Measurements from ENCODE around the gene CACNA2D1.
"Not testable (repeated sequence)": the region's sequence is repeated elsewhere in the genome, so short reads cannot be mapped to it uniquely, and the experiment has no call there.

The CACNA2D1 gene

DNA sequence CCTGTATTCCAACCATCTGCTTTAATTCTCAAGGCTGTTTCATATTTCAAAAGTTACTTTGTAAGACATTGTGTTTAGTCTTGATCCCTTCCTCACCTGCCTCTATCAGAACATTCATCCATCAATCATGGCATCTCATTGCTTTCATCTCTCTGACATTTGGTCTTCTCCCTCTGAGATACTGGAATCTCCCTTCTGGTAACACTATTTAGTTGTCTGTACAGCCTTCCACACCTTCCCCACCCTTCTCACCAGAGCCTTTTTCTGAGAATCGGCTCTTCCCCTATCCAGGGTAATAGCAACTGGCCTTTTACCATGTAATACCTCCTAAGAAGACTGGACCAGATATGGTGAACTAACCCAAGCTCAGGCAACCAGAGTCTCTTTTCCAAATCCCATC lies 10.1 kb downstream of the CACNA2D1 start:
- no peak for DNase-seq

DNA sequence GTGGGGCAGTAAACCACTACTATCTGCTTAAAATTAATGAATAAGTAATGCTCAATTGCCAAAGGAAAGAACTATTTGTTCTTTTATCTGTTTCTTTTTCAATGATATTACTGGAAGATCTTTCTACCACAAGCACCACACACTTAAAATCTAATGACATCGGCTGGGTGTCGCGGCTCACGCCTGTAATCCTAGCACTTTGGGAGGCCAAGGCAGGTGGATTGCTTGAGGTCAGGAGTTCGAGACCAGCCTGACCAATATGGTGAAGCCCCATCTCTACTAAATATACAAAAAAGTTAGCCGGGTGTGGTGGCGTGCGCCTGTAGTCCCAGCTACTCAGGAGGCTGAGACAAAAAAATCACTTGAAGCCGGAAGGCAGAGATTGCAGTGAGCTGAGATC lies 10.8 kb downstream of the CACNA2D1 start:
- not testable (repeated sequence) for DNase-seq

DNA sequence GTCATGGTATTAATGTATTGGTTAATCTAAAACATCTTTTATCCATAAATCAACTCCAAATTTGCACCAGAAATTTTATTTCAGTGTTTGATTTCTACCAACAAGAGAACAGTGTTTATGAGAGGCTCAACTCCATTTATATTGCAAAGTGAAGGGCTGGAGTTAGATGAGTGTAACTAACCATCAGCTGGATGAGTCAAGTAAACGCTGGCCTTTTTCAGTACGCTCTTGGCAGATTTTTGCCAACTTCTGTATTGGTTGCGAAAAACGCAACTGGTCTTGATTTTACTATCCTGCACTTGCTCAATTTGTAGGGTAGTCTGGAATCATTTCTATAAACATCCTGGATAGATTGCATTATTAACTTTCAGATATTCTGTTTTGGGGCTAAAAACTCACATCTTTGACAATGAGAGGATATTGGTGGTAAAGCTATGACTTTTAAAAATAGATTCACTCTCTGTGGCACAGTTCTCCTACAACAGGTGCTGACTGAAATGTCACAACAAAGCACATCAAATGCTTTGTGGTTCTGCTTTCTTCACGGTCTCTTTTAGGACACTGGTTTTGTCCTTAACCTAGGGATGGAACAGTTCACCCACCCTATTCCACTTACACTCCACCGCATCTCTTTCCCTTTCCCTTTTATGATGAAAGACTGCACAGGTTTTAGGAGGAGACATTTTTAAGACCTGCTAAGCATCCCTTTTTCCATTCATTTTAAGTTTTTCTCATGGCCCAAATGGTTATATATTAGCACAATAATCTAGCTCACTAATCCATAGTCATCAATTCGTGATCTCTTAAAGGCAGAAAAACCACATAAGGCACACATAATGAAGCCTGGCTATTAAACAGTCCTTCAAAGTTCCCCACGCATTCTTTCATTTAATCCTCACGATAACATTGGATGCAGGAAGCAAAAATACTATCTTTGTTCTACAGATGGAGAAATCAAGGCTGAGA lies 12.8 kb downstream of the CACNA2D1 start:
- DNase-seq, result no peak

DNA sequence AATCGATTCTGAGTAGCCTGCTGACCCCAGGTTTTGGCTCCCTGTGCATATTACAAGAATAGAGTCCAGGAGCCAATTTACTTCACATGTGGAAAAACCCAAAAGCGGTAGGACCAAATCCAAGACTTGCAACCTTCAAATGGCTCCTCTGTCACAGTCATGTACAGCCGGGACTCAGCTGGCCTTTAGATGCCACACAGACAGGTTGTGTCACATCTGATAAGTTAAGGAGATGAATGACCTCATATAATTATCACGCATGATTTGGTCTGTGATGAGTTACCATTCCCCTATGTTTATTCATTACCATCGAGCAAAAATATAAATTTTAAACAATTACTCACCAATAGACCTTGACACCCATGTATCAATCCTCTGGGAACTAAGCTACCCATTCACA lies 14.2 kb downstream of the CACNA2D1 start:
- DNase-seq, result no peak

DNA sequence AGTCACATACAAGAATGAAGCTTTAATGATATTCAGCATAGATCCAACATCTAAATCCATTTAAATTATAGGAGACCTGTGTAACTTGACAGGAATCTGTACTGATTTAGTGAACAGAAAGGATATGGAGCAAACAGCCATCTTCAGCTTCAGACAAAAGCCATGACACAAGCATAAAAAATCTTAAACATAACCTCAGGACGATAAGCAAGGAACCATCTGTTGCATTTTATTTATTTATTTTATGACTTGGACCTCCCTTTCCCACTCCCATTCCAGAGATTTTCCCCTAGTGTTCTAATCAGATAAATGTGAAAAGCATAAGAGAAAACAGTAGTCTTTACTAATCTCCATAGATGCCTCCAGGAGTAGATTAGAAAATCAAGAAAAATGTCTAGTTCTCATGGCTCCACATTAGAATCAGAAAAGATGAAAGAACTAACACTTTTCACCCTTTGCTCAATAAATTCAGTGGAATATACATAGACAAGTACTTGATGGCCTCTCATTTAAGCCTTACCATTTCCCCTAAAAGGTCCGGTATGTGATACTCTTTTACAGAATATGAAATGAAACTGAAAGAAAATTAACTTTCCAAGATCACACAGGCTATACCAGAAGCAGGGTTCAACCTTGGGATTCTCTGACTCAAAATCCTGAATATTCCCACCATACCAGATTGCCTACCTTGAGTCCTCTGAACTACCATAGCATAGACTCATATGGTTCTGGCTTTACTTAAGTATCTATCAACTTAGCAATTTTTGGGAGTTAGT lies 15.2 kb downstream of the CACNA2D1 start:
- DNase-seq, result no peak

DNA sequence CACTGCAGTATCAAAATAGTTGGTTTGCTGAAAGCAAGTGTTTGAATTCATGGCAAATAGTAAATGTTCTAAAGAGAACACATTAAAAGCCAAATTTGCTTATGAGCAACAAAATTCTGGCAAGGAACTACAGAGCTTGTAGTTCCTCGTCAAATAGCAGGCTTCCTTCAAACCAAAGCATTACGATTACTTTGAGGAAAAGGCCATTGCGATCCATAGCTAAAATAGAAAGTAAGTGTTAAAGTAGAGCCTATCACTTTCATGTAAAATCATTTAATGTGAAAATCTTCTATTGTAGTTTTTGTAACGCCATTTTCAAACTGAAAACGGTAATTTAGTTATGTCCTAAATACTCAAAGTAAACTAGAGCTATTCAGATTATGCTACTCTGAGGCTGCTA lies 20.1 kb downstream of the CACNA2D1 start:
- no peak for DNase-seq

DNA sequence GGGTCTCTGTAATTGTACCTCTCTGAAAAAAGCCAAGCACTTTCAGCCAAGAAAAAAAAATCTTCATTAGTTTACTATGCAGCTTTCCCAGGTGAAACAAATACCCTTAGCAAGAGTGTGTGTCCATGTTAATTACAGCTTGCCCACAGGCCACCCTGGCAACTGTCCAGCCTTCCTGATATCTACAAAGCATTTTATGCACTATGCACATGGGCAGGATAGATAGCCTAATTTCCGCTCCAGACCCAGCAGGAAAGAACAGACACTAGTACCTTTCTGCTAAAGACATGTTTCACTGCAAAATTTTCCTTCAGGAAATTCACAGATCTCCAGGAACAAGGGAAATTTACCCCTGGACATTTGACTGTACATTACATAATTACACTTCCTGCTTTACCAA lies 24.4 kb downstream of the CACNA2D1 start:
- no peak for DNase-seq

DNA sequence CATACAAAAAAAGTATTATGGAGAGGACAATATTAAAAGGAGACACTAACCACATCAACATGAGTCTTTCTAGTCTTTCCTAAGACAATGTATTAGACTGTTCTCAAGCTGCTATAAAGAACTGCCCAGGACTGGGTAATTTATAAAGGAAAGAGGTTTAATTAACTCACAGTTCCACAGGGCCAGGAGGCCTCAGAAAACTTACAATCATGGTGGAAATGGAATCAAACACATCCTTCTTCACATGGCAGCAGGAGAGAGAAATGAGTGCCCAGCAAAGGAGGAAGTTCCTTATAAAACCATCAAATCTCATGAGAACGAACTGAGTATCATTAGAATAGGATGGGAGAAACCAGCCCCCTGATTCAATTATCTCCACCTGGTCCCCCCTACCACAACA lies 25.7 kb downstream of the CACNA2D1 start:
- DNase-seq, result no peak

DNA sequence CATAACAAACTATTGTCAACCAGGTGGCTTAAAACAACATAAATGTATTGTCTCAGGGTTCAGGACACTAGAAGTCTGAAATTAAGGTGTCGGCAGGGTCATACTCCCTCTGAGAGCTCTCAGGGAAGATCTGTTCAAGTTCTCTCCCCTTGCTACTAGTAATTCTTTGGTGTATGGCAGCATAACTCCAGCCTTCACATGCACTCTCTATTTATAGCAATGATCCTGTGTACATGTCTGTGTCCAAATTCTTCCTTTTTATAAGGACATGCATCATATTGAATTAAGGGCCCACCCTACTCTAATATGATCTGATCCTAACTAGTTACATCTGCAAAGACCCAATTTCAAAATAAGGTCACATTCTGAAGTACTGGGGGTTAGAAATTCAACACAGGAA lies 27.2 kb downstream of the CACNA2D1 start:
- no peak for DNase-seq

DNA sequence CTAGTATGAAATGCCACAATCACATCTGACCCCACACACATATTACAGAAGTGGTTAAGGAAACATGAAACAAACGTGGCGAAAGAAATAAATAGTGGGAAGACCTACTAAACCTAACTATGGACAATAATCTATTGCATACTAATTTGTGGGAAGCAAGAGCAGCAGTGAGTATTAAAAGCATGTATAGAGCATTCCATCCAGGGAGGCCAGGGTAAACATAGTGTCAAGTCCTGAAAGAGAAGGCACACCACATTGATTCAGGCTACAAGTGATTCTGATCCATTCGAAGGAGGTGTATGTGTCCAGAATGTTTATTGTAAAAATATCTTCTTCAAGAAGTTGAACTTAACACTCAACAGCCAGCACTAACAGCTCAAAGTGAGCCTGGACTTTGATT lies 29.2 kb downstream of the CACNA2D1 start:
- DNase-seq, result no peak

DNA sequence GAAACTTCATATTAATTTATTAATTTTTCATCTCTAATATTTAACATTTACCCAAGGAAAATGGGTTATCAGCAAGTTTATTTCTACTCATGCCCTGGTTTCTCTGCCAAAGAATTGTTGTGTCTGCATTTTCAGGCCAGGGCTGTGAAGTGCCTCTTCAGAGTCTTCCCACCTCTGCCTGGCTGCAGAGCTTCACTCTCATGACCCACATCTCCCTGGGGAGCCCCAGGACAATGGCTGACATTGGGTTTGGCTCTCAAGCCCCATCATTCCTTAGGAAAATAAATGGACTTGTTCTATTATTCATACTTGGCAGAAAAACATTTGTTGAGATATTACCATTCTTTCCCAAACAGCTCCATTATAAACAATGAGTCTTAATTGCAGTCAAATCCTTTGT lies 30.3 kb downstream of the CACNA2D1 start:
- DNase-seq, result no peak

DNA sequence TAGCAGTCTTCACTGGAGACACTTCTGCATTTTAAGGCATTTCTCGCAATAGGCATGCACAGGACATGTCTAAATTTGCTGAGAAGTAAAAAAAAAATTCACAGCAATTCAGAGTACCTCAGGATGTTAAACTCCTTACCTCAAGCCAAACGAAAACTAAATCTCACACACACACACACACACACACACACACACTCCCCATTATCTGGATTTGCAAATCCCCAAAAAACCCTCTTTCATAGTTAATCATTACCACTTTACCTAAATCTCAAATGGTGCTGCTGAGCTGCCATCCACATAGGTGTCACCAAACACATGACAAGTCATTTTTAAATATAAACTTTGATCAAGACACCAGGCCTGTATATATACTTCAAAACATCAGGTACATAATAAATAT lies 31.8 kb downstream of the CACNA2D1 start:
- DNase-seq, result no peak

DNA sequence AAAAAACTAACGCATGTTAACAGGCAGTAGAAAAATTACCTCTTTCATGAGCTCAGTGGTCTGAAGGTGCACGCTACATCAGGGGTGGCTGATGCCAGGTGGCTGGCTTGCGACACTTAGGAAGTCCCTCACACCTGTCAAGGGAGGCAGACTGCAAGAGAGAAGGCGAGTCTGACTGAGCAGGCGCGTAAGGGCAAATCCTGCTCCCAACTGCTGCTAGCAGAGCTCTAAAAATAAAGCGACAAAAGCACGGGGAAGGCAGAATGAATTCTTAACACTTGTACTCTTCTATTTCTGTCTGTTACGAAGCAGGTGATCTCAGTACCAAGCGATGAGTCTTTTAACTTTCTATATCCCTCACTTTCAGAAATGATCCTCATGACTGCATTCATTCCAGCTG lies 33.1 kb downstream of the CACNA2D1 start:
- no peak for DNase-seq

DNA sequence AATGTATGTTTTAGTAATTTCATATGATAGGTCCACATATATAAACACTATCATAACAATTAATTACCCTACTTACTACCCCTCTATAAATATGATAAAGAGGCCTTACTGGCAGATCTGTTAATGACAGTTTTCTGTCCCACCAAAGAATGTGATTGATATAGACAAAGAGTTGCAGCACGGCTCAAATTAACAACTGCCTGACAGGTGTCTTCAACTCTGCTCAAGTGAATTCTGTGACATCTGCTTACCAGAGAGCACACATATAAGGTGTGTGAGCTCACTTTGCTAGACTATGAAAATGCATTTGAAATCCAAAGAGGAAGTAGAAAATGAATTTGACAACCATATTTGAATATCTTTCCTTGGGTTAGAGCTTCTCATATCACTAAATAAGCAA lies 36.6 kb downstream of the CACNA2D1 start:
- no peak for DNase-seq

DNA sequence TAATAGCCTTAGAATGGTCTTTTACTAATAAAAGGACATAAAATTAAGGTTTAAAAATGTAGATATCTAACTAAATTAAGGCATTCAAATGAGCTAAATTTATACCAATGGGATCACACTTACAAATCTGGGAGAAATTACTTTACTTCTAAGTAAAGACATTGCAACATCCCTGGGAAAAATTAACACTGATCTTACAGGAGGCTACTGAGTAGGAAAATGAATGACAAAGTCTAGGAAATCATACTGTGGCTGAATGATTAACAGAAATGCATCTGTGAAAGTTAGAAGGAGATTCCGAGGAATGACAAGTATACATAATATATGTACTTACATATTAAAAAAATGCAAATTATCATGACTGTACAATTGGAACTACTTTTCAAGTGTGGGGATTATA lies 38.3 kb downstream of the CACNA2D1 start:
- DNase-seq, result no peak

DNA sequence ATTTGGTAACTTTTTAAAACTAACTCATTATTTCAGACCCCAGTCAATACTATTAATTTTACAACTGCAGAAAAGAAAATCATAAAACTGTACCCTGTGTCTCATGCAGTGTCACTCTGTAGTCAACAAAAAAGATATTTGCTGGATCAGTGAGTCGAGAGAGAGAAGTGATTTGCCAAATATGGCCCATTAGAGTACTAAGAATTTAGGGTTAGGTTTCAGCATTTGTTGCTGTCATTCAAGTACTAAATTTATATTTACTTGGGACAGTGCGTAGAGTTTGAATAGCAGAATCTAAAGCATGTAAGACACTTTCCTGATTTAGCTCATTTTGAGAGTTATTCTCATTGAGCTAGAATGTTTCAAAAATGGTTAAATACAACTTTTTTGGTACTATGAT lies 38.9 kb downstream of the CACNA2D1 start:
- no peak for DNase-seq

DNA sequence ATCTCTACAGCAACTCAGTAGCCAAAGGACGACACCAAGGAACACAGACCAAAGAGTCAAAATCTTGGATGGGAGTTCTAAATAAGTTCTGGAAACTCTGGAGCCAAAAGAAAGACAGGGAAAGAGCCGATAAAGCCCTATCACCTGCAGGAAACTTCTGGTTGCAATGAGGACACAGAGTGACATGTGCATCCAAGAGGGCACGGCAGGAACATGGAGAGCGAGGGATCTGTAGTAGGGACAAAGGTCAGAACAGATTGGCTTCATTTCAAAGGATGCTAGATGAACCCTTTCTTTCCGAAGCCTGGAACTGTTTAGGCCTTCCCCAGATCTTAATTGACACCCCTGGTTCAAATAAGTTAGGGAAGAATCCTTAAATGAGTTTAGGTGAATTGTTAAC lies 39.5 kb downstream of the CACNA2D1 start:
- no peak for DNase-seq

DNA sequence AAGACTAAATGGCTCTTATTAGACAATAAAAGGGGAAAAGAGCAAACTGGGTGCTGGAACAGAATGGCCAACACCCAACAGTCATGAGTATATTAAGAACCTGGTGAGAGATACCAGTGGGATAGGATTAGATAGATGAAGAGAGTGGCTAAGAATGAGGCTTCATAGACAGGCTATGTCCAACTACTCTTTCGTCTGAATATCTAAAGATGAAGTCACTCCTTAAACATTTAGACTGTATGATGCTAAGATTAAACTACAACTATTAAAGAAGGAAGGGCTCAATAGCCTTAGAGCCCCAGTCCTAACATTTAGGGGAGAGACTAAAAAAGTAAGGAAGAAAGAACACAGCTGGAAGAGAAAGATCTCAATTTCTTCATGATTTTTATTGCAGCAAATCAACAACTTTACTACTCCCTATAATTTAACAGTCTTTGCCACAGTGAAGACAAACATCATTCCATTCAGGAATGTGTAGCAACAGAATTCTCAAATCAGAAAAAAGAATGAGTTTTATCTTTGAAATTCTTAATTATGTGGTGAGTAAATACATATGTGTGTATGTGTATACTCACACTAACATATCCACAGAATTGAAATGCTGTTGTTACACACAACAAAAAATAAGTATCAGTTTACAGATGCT lies 45.6 kb downstream of the CACNA2D1 start:
- DNase-seq, result no peak

DNA sequence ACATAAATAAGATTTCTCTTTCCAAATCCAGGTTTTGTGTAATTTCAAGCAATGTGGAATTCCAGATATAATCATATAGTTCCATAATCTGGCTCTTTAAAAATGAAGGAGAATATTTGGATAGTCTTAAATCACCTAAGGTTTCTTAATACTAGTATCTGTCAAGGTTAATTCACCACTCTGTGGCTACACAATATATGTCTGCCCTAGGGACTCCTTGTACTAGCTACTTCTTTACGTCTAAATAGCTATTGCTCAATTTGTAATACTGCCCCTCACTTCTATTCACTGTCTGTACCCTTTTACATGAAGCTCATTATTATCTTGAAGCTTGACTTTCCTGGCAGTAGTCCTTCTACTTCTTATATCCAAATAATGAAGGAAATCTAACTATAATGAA lies 47.2 kb downstream of the CACNA2D1 start:
- DNase-seq, result no peak

DNA sequence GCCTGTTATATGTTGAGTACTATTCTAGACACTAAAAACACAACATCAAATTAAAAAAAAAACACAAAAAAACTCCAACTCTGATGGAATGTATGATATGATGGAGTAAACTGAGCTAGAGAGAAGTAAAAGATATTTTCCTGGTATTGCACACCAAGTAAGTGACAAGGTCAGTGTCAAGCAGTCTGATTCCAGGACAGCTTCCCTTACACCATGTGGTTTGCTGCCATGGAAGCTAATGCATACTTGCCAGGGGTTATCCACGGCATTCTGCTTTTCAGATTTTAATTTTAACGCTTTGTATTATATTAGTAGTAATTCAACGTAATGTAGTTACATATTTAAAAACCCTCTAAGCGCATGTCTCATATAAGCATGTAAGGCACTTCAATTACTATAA lies 48.4 kb downstream of the CACNA2D1 start:
- no peak for DNase-seq

DNA sequence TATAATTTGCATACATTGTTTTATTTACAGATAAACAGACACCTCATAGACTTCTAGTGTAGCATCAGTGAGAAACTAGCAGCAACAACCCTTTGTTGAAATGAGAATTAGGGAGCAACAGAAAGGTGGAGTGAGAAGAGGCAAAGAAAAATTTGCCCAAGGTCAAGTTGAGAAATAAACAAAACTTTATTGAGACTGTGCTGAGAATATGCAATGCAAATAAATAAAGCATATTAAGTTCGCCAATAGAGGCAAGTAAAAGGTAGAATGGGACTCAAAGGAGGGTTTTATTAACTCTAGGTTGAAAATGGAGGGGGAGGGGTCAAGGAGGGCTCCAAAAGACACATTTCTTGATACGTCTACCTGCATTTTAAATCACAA lies 49.7 kb downstream of the CACNA2D1 start:
- DNase-seq, result no peak

DNA sequence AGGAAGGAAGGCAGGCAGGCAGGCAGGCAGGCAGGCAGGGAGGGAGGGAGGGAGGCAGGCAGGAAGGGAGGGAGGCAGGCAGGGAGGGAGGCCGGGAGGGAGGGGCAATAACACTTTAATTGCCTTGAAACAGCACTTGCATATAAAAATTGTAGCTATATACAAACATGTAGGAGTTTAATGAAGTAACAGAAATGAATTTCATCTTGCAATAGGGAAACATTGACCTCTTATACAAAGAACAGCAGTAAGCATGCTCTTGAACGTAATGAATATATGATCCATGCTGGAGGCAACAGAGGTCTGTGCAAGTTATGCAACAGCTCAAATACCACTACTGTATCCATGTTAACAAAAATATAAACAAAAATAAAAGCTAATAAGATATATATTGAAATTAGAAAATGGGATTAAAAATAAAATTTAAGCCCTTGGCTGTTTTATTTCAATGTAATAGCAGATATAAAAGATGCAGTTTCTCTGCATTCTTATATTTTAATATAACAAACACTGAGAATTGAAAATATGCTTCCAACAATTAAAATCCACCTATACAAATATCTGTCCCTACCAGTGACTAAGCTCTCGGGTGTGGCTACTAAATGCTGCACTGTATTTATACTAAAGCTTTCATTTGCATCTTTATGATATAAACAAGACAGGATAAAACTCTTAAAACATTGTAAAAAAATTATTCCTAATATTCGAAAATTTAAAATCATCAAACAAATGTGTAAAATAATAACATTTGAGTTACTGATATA lies 50.3 kb downstream of the CACNA2D1 start:
- no peak for DNase-seq

DNA sequence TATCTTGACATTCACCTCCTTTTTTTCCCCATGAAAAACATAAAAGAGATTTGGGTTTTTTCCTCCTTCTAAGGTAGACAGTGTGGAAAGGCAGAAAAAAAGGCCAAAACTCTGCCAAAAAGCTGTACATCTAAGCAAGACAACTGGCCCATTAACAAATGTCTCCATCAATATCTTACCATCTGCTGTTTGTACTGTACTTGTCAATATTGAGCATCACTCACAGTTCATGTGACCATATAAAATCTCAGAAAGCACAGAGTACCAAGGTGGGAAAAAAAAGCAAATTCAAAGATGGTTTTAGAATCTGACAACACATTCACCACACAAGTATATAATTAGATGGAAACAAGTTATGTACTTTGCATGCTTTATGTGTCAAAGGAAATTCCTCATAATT lies 52.6 kb downstream of the CACNA2D1 start:
- no peak for DNase-seq

Data from activated T-cell treated with anti-CD3 and anti-CD28 coated beads for 4 hours (primary cell).